GM19239 (cell line): Measurements from ENCODE around the gene EPHA10.
"Not testable (repeated sequence)": the region's sequence is repeated elsewhere in the genome, so short reads cannot be mapped to it uniquely, and the experiment has no call there.

Experiments
- DNase-seq: peaks from one replicate; pipeline ENCODE4 v3.0.0; 2011; ENCODE audit warnings: low spot score; ENCODE audit not compliant: insufficient read length
- FAIRE-seq: peaks from 2 replicates; lab custom pipeline; 2011; peaks lifted over from hg19 to GRCh38; lab: Jason Lieb, UNC

The EPHA10 gene

GRCh38 chr1:37738619-37739018 is 26.3 kb downstream of the EPHA10 start:
- FAIRE-seq, DNase-seq: not testable (repeated sequence)

- not testable (repeated sequence) for FAIRE-seq, DNase-seq
Observed at GRCh38 chr1:37737975-37738374, 26.9 kb downstream of the EPHA10 start.

- DNase-seq: no peak
- FAIRE-seq: no peak
Observed at GRCh38 chr1:37734629-37735591, 30.0 kb downstream of the EPHA10 start.

- no peak for DNase-seq
- no peak for FAIRE-seq
Observed at GRCh38 chr1:37732111-37732780, 32.7 kb downstream of the EPHA10 start.

- DNase-seq: no peak
- no peak for FAIRE-seq
Observed at GRCh38 chr1:37731312-37732019, 33.5 kb downstream of the EPHA10 start.

- DNase-seq: no peak
- no peak for FAIRE-seq
Observed at GRCh38 chr1:37730376-37730775, 34.5 kb downstream of the EPHA10 start.

- DNase-seq: no peak
- no peak for FAIRE-seq
Observed at GRCh38 chr1:37728416-37728815, 36.5 kb downstream of the EPHA10 start.

- FAIRE-seq: no peak
Observed at GRCh38 chr1:37726751-37727585, 38.0 kb downstream of the EPHA10 start.

GRCh38 chr1:37725851-37726613 is 38.9 kb downstream of the EPHA10 start:
- DNase-seq (no peak), FAIRE-seq (no peak)

More at GRCh38 chr1:37726751-37727585, 38.0 kb downstream of the EPHA10 start:
- DNase-seq: no peak

- FAIRE-seq (no peak), DNase-seq (no peak)
Observed at GRCh38 chr1:37724575-37724974, 40.3 kb downstream of the EPHA10 start.

- FAIRE-seq: no peak
- no peak for DNase-seq
Observed at GRCh38 chr1:37723390-37724078, 41.4 kb downstream of the EPHA10 start.

- no peak for DNase-seq
- FAIRE-seq: no peak
Observed at GRCh38 chr1:37723072-37723389, 41.9 kb downstream of the EPHA10 start.

GRCh38 chr1:37722181-37723071 is 42.5 kb downstream of the EPHA10 start:
- DNase-seq (no peak), FAIRE-seq (no peak)

GRCh38 chr1:37721565-37721964 is 43.4 kb downstream of the EPHA10 start:
- DNase-seq (no peak), FAIRE-seq (no peak)

- FAIRE-seq (no peak), DNase-seq (no peak)
Observed at GRCh38 chr1:37720231-37721130, 44.4 kb downstream of the EPHA10 start.

- no peak for FAIRE-seq
- no peak for DNase-seq
Observed at GRCh38 chr1:37719572-37720195, 45.2 kb downstream of the EPHA10 start.
